ENCODE data around the gene FBXW4. TPM values are rescaled to one million over a fixed set of nuclear protein-coding genes. Genes with fewer than 3 reads are reported as not detected.
"Not testable (repeated sequence)": the region's sequence is repeated elsewhere in the genome, so short reads cannot be mapped to it uniquely, and the experiment has no call there.

FBXW4 gene
- total RNA-seq, 1 donor from 2014 or later = 29.4 TPM

- DNase-seq (ENCODE audit: low read depth in 2 of 2) = no peak
Measured at GRCh38 chr10:101656890-101657289, 38.1 kb downstream of the FBXW4 start.

GRCh38 chr10:101655570-101655969, 39.4 kb downstream of the FBXW4 start:
- DNase-seq (ENCODE audit: low read depth in 2 of 2) = no peak

GRCh38 chr10:101653536-101653935, 41.4 kb downstream of the FBXW4 start:
- no peak for DNase-seq (ENCODE audit: low read depth in 2 of 2)

- DNase-seq (ENCODE audit: low read depth in 2 of 2) = no peak
Measured at GRCh38 chr10:101651336-101651735, 43.6 kb downstream of the FBXW4 start.

GRCh38 chr10:101650863-101651262, 44.1 kb downstream of the FBXW4 start:
- DNase-seq (ENCODE audit: low read depth in 2 of 2) = no peak

- no peak for DNase-seq (ENCODE audit: low read depth in 2 of 2)
Measured at GRCh38 chr10:101649525-101650085, 45.4 kb downstream of the FBXW4 start.

- DNase-seq (ENCODE audit: low read depth in 2 of 2) = no peak
Measured at GRCh38 chr10:101647255-101647654, 47.7 kb downstream of the FBXW4 start.

GRCh38 chr10:101646364-101646763, 48.6 kb downstream of the FBXW4 start:
- no peak for DNase-seq (ENCODE audit: low read depth in 2 of 2)

- DNase-seq (ENCODE audit: low read depth in 2 of 2) = no peak
Measured at GRCh38 chr10:101645659-101646058, 49.3 kb downstream of the FBXW4 start.

GRCh38 chr10:101644002-101644401, 51.0 kb downstream of the FBXW4 start:
- no peak for DNase-seq (ENCODE audit: low read depth in 2 of 2)

GRCh38 chr10:101643546-101643945, 51.4 kb downstream of the FBXW4 start:
- no peak for DNase-seq (ENCODE audit: low read depth in 2 of 2)

GRCh38 chr10:101639141-101639900, 55.6 kb downstream of the FBXW4 start:
- no peak for DNase-seq (ENCODE audit: low read depth in 2 of 2)

GRCh38 chr10:101633510-101633909, 61.5 kb downstream of the FBXW4 start:
- DNase-seq (ENCODE audit: low read depth in 2 of 2) = not testable (repeated sequence)

- DNase-seq (ENCODE audit: low read depth in 2 of 2) = no peak
Measured at GRCh38 chr10:101631821-101632475, 63.0 kb downstream of the FBXW4 start.

- DNase-seq (ENCODE audit: low read depth in 2 of 2) = no peak
Measured at GRCh38 chr10:101630633-101630920, 64.4 kb downstream of the FBXW4 start.

GRCh38 chr10:101629837-101630632, 64.9 kb downstream of the FBXW4 start:
- no peak for DNase-seq (ENCODE audit: low read depth in 2 of 2)

- DNase-seq (ENCODE audit: low read depth in 2 of 2) = no peak
Measured at GRCh38 chr10:101625821-101626412, 69.1 kb downstream of the FBXW4 start.

GRCh38 chr10:101624526-101625102, 70.4 kb downstream of the FBXW4 start:
- no peak for DNase-seq (ENCODE audit: low read depth in 2 of 2)

- DNase-seq (ENCODE audit: low read depth in 2 of 2) = no peak
Measured at GRCh38 chr10:101623528-101623927, 71.4 kb downstream of the FBXW4 start.

GRCh38 chr10:101619983-101620382, 75.0 kb downstream of the FBXW4 start:
- no peak for DNase-seq (ENCODE audit: low read depth in 2 of 2)

- DNase-seq (ENCODE audit: low read depth in 2 of 2) = no peak
Measured at GRCh38 chr10:101618871-101619270, 76.1 kb downstream of the FBXW4 start.
